Measurements from ENCODE around the gene CCDC174. TPM values are rescaled to one million over a fixed set of nuclear protein-coding genes. Genes with fewer than 3 reads are reported as not detected.

Gene CCDC174
- total RNA-seq, 1 experiment from 2014 or later = 16.0 TPM

- no peak overlapping the region for H3K27ac Mint-ChIP-seq
- ChIA-PET CTCF (no interaction called here), POLR2A (no interaction called here)
- peaks cover 32% of the 10 kb centered on the region for H3K27me3 Mint-ChIP-seq (ENCODE audit: low read depth)
- DNase-seq (ENCODE audit: low spot score) (no peak), ATAC-seq (no peak)
- no peaks in the 10 kb centered on the region for H3K9me3 Mint-ChIP-seq
- no peak overlapping the region for H3K4me3 Mint-ChIP-seq
- no peaks in the 10 kb centered on the region for H3K36me3 Mint-ChIP-seq
- TF ChIP-seq ZBTB21 (CRISPR knock-in tag; IDR thresholded peaks at IDR 0.05; ENCODE audit: borderline replicate concordance) = no peak
- no peak for TF ChIP-seq ESRRA (CRISPR knock-in tag; IDR thresholded peaks at IDR 0.05; ENCODE audit: borderline replicate concordance)
- no peak for TF ChIP-seq SMAD4 (CRISPR knock-in tag; IDR thresholded peaks at IDR 0.05)
- TF ChIP-seq FOXK1 (CRISPR knock-in tag; IDR thresholded peaks at IDR 0.05) = no peak
- TF ChIP-seq AR (CRISPR knock-in tag; IDR thresholded peaks at IDR 0.05) = no peak
- no peak for TF ChIP-seq ATF3 (CRISPR knock-in tag; conservative IDR thresholded peaks at IDR 0.05)
- TF ChIP-seq MYBL2 (CRISPR knock-in tag; IDR thresholded peaks at IDR 0.05) = no peak
- no peak for TF ChIP-seq ETV6 (CRISPR knock-in tag; IDR thresholded peaks at IDR 0.05)
- TF ChIP-seq, protein P1, sequence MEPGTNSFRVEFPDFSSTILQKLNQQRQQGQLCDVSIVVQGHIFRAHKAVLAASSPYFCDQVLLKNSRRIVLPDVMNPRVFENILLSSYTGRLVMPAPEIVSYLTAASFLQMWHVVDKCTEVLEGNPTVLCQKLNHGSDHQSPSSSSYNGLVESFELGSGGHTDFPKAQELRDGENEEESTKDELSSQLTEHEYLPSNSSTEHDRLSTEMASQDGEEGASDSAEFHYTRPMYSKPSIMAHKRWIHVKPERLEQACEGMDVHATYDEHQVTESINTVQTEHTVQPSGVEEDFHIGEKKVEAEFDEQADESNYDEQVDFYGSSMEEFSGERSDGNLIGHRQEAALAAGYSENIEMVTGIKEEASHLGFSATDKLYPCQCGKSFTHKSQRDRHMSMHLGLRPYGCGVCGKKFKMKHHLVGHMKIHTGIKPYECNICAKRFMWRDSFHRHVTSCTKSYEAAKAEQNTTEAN (CRISPR knock-in tag; IDR thresholded peaks at IDR 0.05) = no peak
- no peak for TF ChIP-seq ELF4 (CRISPR knock-in tag; IDR thresholded peaks at IDR 0.05; ENCODE audit: low read depth)
- no peak for TF ChIP-seq JAZF1 (CRISPR knock-in tag; IDR thresholded peaks at IDR 0.05)
- TF ChIP-seq FOXP1 (CRISPR knock-in tag; IDR thresholded peaks at IDR 0.05; ENCODE audit: borderline replicate concordance) = no peak
- no peak for TF ChIP-seq ZNF121 (CRISPR knock-in tag; IDR thresholded peaks at IDR 0.05)
- TF ChIP-seq, protein P2, sequence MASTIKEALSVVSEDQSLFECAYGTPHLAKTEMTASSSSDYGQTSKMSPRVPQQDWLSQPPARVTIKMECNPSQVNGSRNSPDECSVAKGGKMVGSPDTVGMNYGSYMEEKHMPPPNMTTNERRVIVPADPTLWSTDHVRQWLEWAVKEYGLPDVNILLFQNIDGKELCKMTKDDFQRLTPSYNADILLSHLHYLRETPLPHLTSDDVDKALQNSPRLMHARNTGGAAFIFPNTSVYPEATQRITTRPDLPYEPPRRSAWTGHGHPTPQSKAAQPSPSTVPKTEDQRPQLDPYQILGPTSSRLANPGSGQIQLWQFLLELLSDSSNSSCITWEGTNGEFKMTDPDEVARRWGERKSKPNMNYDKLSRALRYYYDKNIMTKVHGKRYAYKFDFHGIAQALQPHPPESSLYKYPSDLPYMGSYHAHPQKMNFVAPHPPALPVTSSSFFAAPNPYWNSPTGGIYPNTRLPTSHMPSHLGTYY (CRISPR knock-in tag; IDR thresholded peaks at IDR 0.05) = no peak
- TF ChIP-seq CREB1 (CRISPR knock-in tag; IDR thresholded peaks at IDR 0.05) = no peak
- TF ChIP-seq ZNF396 (CRISPR knock-in tag; IDR thresholded peaks at IDR 0.05; ENCODE audit: borderline replicate concordance) = no peak
- peaks cover 4% of the 10 kb centered on the region; the same call in 1 of the 2 replicates for H3K4me1 Mint-ChIP-seq
Observed at GRCh38 chr3:14641346-14641745, 10.2 kb upstream of the CCDC174 start.

DNA sequence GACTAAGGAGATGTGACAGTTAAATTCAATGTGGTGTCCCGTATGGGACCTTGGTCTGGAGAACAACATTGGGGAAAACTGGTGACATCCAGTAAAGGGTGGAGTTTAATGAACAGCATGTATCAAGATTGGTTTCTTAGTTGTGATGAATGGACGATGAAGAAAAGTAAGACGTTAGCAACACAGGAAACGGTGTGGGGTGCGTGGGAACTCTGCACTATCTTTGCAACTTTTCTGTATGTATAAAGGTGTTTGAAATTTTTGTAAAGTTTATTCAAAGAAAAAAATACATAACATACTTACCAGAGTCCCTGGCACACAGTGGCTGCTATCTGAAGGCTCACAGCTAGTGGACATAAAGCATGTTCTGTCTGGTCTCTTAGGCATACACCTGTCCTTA is 6.1 kb upstream of the CCDC174 start:
- no peak for ATAC-seq
- Mint-ChIP-seq H3K9me3 (no peaks in the 10 kb centered on the region; the same call in 1 of the 2 replicates), H3K4me3 (no peak overlapping the region), H3K27ac (no peak overlapping the region), H3K36me3 (no peaks in the 10 kb centered on the region), H3K27me3 (ENCODE audit: low read depth) (peaks cover 20% of the 10 kb centered on the region), H3K4me1 (peaks cover under 1% of the 10 kb centered on the region)
- CTCF ChIA-PET = no interaction called here
- POLR2A ChIA-PET = no interaction called here
- no peak for DNase-seq (ENCODE audit: low spot score)
- no peak for TF ChIP-seq GABPB1 (CRISPR knock-in tag; IDR thresholded peaks at IDR 0.05)
- no peak for TF ChIP-seq RELA (CRISPR knock-in tag; IDR thresholded peaks at IDR 0.05; ENCODE audit: borderline replicate concordance)
- TF ChIP-seq ATF3 (CRISPR knock-in tag; conservative IDR thresholded peaks at IDR 0.05) = no peak
- TF ChIP-seq ZNF219 (CRISPR knock-in tag; IDR thresholded peaks at IDR 0.05; ENCODE audit: borderline replicate concordance) = no peak
- TF ChIP-seq ARID4B (CRISPR knock-in tag; IDR thresholded peaks at IDR 0.05; ENCODE audit: borderline replicate concordance) = no peak
- no peak for TF ChIP-seq AR (CRISPR knock-in tag; IDR thresholded peaks at IDR 0.05)
- no peak for TF ChIP-seq ZNF396 (CRISPR knock-in tag; IDR thresholded peaks at IDR 0.05; ENCODE audit: borderline replicate concordance)
- TF ChIP-seq JAZF1 (CRISPR knock-in tag; IDR thresholded peaks at IDR 0.05) = no peak
